ENCODE data around the gene YIF1B. TPM values are rescaled to one million over a fixed set of nuclear protein-coding genes. Genes with fewer than 3 reads are reported as not detected.
A peak's percentile ranks its signal among the peaks of the same experiment; 100 is the strongest.

The YIF1B gene
- total RNA-seq, 1 donor from 2014 or later, result 25.1 TPM

DNA sequence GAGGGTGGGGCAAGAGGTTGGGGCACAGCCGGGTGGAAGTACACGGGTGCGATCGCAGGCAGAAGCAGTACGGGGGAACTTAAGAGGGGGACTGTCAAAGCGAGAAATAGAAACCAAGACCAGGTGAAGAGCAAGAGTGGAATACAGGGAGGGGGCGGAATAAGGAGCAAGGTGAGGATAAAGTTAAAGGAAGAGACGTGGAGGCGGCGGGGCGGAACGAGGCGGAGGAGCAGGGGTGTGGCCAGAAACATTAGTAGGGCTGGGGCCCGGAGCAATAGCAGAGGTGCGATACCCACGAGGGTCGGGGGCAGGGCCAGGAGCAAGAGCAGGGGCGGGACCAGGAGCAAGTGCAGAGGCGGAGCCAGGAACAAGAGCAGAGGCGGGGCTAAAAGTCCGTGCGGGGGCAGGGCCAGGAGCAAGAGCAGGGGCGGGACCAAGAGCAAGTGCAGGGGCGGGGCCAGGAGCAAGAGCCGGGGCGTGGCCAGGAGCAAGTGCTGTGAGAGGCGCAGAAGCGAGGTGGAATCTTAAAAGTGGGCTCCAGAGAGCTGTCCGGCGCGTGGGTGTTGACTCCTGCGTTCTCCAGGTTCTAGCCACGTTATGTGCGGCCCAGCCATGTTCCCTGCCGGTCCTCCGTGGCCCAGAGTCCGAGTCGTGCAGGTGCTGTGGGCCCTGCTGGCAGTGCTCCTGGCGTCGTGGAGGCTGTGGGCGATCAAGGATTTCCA is 21.1 kb upstream of the YIF1B start:
- DNase-seq (ENCODE audit: low spot score), result peak; percentile 98
- peak; percentile 87 for ATAC-seq
- intact Hi-C loops (cut with DNase I), result no loop called here

DNA sequence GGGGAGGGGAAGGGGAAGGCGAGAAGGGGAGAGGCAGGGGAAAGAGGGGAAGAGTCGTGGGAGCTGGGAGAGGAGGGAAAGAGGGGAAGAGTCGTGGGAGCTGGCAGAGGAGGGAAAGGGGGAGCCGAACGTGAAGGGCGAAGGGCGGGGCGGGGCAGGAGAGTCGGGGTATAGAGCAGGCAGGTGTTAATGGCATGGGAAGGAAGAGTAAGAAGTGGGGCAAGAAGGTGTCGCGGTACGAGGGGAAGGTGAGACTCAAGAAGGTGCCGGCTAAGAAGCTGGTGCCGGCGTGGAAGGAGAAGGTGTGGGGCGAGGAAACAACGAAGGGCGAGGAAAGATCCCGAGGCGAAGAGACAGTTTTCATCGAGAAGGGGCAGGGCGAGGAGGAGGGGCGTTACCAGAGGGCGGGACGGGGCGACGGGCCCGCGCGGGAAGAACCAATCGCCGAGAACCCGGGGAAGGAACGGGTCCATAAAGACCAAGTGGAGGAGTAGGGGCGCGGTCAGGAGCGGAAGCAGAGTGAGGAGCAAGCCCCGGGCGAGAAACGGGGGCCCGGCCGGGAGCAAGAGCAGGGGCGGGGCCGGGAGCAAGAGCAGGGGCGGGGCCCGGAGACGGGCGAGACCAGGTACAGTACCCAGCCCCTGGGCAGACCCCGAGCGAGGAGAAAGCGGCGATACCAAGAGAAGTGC is 20.3 kb upstream of the YIF1B start:
- DNase-seq (ENCODE audit: low spot score), result peak; percentile 97
- ATAC-seq, result peak; percentile 95
- intact Hi-C loops (cut with DNase I), result loop anchor here (2.0 kb wide), 1 partner anchor 91 kb away; no protein-coding TSS in a partner anchor

DNA sequence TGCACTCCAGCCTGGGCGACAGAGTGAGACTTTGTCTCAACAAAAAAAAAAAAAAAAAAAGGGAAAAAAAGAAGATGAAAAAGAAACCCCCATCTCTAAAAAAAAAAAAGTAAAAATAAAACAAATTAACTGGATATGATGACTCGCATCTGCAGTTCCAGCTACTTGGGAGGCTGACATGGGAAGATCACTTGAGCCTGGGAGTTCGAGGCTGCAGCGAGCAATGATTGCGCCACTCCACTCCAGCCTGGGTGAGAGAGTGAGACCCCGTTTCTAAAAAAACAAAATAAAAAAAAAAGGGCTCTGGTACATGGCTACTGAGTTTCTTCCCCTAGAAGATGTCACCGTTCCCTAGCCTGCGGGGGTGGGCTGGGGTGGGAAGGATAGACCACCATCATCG is 17.5 kb upstream of the YIF1B start:
- ATAC-seq, result no peak
- intact Hi-C loops (cut with DNase I), result loop anchor here (5.0 kb wide), 1 partner anchor 431 kb away; no protein-coding TSS in a partner anchor
- no peak for DNase-seq (ENCODE audit: low spot score)

DNA sequence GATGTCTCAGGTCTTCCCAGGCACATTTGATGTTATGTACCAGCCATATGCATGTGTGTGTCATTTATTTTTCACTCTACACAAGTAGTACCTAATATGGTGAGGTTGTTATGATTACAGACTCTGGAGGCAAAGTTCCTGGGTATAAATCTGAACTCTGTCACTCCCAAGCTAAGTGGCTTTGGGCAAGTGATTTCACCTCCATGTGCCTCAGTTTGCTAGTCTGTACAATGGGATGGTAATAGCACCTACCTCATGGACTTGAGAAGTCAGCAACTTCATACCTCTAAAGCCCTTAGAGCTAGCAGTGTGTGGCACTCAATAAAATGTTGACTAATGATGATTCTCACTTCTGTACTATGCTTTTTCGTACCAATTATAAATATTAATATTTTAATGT is 16.0 kb upstream of the YIF1B start:
- no peak for ATAC-seq
- DNase-seq (ENCODE audit: low spot score), result no peak
- intact Hi-C loops (cut with DNase I), result loop anchor here (5.0 kb wide), 1 partner anchor 429 kb away; no protein-coding TSS in a partner anchor

DNA sequence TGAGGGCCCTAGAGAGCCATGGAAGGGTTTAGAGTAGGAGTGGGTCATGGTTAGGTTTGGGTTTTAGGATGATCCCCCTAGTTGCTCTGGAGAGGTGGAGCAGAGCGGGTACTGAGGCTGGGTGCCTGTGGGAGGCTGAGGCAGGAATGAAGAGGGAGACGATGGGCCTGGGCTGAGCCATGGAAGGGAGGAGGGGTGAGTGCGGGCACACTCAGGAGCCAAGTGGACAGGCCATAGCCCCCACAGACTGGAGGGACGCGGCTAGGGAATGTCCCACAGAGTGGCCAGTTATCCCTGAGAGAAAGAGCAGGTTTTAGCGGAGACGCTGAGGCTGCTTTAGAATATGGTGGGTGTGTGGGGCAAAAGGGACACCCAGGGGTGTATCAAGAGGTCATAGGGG is 13.9 kb upstream of the YIF1B start:
- ATAC-seq, result no peak
- intact Hi-C loops (cut with DNase I), result loop anchor here (5.0 kb wide), 1 partner anchor 427 kb away; no protein-coding TSS in a partner anchor

DNA sequence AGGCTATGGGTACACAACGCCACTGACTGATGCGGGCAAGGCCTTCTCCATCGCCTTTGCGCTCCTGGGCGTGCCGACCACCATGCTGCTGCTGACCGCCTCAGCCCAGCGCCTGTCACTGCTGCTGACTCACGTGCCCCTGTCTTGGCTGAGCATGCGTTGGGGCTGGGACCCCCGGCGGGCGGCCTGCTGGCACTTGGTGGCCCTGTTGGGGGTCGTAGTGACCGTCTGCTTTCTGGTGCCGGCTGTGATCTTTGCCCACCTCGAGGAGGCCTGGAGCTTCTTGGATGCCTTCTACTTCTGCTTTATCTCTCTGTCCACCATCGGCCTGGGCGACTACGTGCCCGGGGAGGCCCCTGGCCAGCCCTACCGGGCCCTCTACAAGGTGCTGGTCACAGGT is 10.8 kb upstream of the YIF1B start:
- ATAC-seq, result no peak
- intact Hi-C loops (cut with DNase I), result no loop called here
- DNase-seq (ENCODE audit: low spot score), result no peak

More for the DNA sequence above, 13.9 kb upstream of the YIF1B start:
- no peak for DNase-seq (ENCODE audit: low spot score)

DNA sequence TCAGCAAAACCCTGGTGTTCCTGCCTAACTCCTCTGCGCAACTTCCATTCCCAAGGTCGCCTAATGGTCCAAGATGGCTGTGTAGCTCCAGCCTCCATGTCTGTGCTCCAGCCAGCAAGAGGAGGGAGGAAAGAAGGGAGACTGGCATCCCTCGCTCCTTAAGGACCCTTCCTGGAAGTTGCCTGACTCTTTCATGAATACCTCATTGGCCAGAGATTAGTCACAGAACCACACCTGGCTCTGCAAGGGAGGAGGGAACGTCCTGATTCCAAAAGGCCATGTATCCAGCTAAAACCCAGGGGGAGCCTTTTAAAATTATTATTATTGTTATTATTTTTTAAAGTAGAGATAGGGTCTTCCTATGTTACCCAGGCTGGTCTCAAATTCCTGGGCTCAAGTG is 8.7 kb upstream of the YIF1B start:
- intact Hi-C loops (cut with DNase I), result no loop called here
- DNase-seq (ENCODE audit: low spot score) (no peak), ATAC-seq (no peak)

DNA sequence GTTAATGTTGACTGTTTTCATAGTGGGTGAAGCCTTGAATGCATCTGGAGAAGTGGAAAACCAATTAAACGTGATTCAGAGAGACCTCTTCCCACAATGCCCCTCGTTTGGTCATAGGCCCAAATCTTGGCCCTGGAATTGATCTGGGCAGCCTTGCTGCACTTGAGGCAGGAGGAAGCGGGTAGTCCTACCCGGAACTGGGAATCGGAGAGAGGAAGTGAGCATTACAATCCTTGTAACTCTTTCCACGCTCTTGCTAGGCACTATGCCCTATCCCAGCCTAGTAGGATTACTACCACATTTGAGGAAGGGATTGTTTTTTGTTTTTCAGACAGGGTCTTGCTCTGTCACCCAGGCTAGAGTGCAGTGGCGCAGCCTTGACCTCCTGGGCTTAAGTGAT is 7.5 kb upstream of the YIF1B start:
- DNase-seq (ENCODE audit: low spot score) (no peak), ATAC-seq (no peak)
- intact Hi-C loops (cut with DNase I), result no loop called here

DNA sequence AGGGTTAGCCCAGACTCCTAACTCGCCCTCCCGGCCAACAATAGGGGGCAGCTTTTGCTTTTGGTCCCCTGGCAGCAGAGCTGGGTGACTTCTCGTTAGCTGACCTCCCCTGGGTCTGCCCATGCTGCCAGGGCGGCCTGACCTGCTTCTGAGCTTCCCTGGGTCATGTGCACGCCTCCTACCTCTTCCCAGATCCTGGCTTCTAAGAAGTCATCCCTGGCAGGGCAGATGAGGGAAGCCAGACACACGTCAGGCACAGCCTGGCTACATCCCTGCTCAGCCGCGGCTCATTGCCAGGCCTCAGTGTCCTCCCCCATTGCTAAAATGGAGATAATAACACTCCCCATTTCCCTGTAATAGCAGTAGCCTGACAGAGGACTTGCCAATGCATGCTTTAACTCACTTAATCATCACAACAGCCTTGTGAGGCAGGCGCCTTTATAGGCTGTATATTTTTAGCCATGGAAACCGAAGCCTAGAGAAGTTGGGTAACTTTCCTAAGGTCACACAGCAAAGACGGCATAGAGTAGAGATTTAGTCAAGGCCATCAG is 6.0 kb upstream of the YIF1B start:
- intact Hi-C loops (cut with DNase I), result no loop called here
- DNase-seq (ENCODE audit: low spot score) (no peak), ATAC-seq (peak; percentile 28)

DNA sequence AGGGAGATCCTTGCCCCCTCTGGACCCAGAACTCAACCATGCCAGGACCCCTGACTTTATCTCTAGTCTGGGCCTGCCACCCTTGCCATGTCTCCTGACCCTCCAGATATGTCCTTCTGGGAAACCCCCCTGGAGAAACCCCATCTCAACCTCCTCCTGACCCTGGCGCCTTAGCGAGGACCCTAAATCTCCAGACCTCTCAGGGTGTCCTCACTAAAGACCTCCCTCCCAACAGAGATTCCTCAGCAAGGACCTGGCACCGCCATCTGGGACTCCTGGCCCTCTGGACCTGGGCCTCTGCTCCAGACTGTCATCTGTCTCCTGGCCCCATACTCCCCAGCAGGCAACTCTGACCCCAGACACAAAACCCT is 5.2 kb upstream of the YIF1B start:
- no peak for DNase-seq (ENCODE audit: low spot score)
- intact Hi-C loops (cut with DNase I), result no loop called here

DNA sequence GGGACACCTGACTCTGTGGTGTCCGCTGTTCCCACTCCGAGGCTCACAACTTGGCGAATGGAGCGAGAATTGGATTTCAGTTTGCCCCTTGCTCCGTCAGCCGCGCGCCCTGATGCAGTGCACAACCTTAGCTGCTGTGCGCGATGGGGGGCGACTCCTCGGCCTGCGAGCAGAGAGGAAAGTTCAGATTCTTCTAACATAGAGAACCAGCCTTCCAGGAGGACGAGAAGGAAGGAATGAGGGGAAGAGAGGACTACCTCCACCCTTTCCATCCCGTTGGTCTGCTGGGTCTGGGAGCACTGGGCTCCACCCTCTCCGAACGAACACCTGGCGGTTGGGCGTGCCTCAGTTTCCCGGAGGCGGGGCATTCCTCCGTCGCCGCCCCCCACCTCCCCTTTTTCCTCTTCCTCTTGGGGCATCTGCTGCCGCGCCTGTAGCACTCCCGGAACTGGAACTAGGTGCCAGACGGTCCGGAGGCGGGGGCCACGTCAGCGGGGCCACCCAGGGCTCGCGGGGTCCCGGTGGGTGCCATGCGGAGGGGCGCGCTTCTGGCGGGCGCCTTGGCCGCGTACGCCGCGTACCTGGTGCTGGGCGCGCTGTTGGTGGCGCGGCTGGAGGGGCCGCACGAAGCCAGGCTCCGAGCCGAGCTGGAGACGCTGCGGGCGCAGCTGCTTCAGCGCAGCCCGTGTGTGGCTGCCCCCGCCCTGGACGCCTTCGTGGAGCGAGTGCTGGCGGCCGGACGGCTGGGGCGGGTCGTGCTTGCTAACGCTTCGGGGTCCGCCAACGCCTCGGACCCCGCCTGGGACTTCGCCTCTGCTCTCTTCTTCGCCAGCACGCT is 3.9 kb upstream of the YIF1B start, which contains the start of gene KCNK6:
KCNK6 (plus strand) TSS at position 425 of the 838 bp plus-strand sequence; CDS start at position 531, 106 bp downstream.
- DNase-seq (ENCODE audit: low spot score), result peak; percentile 75
- intact Hi-C loops (cut with DNase I), result no loop called here
- peak; percentile 1 for ATAC-seq

More for the DNA sequence above, 5.2 kb upstream of the YIF1B start:
- no peak for ATAC-seq

DNA sequence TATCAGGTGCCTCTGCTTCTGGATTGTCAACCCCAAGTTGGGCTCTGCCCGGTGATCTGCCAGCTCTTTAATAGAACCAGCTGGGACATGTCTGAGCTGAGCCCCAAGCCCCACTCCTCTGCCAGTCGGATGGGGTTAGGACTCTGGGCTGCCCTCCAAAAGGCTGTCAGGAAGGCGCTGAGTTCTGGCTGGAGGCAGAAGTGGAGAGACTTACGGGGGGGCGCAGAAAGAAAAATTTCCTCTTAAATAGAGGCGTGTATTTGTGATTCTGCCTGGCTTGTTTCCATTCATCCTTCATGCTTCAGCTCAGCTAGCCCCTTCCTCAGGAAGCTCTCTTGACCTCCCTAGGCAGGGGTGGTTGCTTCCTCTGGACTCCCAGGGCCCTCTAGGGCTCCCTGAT is 2.9 kb upstream of the YIF1B start:
- ATAC-seq (no peak), DNase-seq (ENCODE audit: low spot score) (no peak)
- intact Hi-C loops (cut with DNase I), result no loop called here

DNA sequence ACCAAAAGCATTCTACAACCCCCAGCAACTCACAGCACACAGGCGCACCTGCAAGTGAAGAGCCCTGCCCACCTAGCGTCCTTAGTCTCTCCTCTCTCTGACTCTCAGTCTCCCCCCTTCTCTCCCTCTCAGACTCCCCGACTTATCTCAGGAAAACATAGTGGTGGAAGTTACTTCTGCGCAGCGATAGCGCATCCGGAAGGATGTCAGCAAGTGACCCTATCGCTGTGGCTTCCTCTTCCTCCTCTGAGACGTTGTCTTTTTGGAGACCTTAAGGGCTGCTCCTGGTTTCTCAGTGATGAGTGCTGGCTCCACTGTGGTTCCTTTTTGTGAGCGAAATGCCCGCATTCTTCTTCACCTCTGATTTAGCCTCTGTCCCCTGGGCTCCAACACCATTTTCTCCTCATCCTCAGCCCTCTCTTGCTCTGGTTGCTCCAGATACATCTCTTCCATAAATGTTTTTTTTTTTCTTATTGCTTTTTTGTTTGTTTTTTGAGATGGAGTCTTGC is 1.4 kb upstream of the YIF1B start:
- no peak for ATAC-seq
- intact Hi-C loops (cut with DNase I), result no loop called here
- no peak for DNase-seq (ENCODE audit: low spot score)

DNA sequence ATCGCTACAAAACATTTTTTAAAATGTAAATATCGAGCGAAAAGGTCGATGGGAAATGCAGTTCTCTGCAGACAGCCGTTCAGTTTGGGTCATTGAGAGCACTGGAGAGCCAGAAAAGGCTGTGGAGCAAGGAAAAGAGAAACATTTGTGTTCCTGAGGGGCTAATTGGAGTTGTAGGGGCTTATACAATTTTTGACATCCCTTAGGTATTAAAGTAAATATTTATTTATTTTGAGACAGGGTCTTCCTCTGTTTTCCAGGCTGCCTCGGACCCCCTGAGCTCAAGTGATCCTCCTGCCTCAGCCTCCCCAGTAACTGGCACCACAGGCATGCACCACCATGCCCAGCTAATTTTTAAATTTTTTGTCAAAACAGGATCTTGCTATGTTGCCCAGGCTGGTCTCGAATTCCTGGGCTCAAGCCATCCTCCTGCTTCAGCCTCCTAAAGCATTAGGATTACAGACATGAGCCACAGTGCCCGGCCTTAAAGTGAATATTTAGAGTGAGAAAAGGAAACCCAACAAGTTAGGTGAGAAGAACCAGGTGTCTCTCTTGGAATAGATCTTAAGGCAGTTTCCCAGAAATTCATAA is 825 bp upstream of the YIF1B start:
- ATAC-seq (no peak), DNase-seq (ENCODE audit: low spot score) (no peak)
- intact Hi-C loops (cut with DNase I), result no loop called here

DNA sequence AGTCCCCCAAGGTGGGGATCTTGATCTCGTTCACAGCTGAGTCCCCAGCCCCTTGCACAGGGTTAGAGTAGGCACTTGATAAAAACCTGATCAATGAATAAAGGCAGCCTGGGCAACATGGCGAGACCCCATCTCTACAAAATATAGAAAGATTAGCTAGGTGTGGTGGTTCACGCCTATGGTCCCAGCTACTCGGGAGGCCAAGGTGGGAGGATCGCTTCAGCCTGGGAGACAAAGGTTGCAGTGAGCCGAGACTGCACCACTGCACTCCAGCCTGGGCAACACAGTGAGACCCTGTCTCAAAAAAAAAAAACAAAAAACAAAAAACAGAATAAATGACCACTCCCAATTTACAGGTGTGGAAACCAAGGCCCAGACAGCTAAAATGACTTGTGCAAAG is 4.8 kb downstream of the YIF1B start:
- DNase-seq (ENCODE audit: low spot score), result no peak
- ATAC-seq, result no peak
- intact Hi-C loops (cut with DNase I), result no loop called here

DNA sequence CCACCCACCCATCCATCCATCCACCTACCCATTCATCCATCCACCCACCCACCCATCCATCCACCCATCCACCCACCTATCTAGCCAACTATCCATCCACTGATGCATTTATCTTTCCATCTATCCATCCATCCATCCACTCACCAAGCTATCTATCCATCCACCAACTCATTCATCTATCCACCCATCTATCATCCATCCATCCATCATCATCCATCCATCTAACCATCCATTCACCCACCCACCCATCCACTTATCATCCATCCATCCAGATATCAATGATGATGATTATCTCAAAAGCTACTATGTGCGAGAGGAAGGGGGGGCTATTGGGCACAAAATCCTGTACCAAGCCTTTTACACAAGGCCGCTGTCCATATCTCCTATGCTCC is 5.5 kb downstream of the YIF1B start:
- no peak for DNase-seq (ENCODE audit: low spot score)
- no peak for ATAC-seq
- intact Hi-C loops (cut with DNase I), result no loop called here

DNA sequence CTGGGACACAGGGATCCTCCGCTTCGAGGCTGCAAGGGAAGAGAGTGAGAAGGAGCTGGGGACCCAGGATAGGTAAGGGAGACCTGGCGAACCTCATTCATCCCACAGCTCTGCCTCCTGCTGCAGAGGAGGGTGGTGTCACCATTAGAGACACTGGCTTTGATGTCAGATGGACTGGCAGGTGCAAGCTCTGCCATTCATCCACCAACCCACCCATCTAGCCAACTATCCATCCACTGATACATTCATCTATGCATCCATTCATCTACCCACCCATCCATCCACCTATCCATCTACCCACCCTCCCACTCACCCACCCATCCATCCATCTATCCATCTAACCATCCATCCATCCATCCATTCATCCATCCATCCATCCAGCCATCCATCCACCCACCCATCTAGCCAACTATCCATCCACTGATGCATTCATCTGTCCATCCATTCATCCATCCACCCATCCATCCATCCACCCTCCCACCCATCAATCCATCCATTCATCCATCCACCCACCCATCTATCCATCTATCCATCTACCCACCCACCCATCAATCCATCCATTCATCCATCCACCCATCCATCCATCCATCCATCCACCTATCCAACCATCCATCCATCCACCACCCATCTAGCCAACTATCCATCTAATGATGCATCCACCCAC is 6.0 kb downstream of the YIF1B start:
- DNase-seq (ENCODE audit: low spot score) (no peak), ATAC-seq (no peak)
- intact Hi-C loops (cut with DNase I), result no loop called here

DNA sequence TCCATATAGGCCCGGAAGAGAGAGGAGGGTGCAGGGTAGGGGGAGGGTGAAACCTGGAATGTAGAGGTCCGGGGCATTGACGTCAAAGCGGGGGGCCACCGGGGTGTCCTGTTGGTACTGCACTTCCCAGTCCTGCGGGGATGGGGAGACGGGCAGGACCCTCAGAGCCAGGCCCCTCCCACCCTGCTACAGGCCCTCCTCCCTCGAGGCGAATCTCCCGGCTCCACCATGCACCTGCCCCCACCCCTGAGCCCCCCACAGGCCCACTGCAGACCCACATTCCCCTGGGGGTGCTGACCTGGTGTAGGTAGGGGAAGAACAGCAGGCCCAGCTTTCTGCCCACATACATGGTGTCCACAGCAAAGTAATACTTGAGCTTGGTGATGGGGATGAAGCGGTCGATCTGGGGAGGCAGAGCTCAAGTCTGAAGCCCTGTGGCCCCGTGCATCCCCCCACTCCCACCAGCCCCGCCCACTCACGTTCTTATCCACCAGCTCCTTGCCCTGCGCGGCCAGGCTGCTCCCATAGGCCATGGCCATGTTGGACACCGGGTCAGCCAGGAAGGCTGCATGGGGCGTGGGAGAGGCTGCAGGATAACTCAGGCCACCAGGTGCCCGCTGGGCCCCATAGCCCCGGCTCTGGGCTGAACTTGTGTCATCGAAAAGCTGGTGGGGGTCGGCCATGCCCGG is 6.7 kb downstream of the YIF1B start:
- intact Hi-C loops (cut with DNase I), result no loop called here
- ATAC-seq (no peak), DNase-seq (ENCODE audit: low spot score) (no peak)
